Fibroblast of pulmonary artery (primary cell): ENCODE data around the gene ICAM4.
A peak's percentile ranks its signal among the peaks of the same experiment; 100 is the strongest.

Experiments
- DNase-seq: peaks from one replicate; pipeline ENCODE4 v3.0.0-alpha.2; 2010; ENCODE audit warnings: low read depth
- H3K4me3 ChIP-seq: replicated peaks from 2 replicates; pipeline ENCODE4 v1.5.1; 2011; ENCODE audit warnings: low read depth, mild to moderate bottlenecking, control low read depth, low read length, moderate library complexity
- CTCF ChIP-seq: IDR thresholded peaks from 2 replicates; pipeline ENCODE4 v1.5.1; 2011; ENCODE audit warnings: mild to moderate bottlenecking, control low read depth, low read length, inconsistent platforms; ENCODE audit errors: missing control alignments

Gene ICAM4

GRCh38 chr19:10288662-10289166, 2.0 kb downstream of the ICAM4 start:
- peak; percentile 40 for DNase-seq
- H3K4me3 ChIP-seq: peak overlapping the region; percentile 54
- no peak for TF ChIP-seq CTCF

GRCh38 chr19:10289167-10289835, 2.5 kb downstream of the ICAM4 start:
- peak overlapping the region; percentile 54 for H3K4me3 ChIP-seq
- peak; percentile 47 for DNase-seq
- no peak for TF ChIP-seq CTCF

- no peak for TF ChIP-seq CTCF
- DNase-seq: no peak
- peak within 1 kb of the TSS; percentile 54 for H3K4me3 ChIP-seq
Measured at GRCh38 chr19:10289836-10290356, 3.1 kb downstream of the ICAM4 start, which contains the start of gene ICAM5. Gene ICAM5, plus strand, starts transcription at chr19:10289952. Its CDS starts 92 bp downstream, at chr19:10290044.

GRCh38 chr19:10290357-10290875, 3.7 kb downstream of the ICAM4 start:
- TF ChIP-seq CTCF: no peak
- peak overlapping the region; percentile 54 for H3K4me3 ChIP-seq
- no peak for DNase-seq

- TF ChIP-seq CTCF: no peak
- H3K4me3 ChIP-seq: peak overlapping the region; percentile 54
- no peak for DNase-seq
Measured at GRCh38 chr19:10290876-10291553, 4.3 kb downstream of the ICAM4 start.

- TF ChIP-seq CTCF: no peak
- peak overlapping the region; percentile 54 for H3K4me3 ChIP-seq
- DNase-seq: no peak
Measured at GRCh38 chr19:10291554-10292205, 4.9 kb downstream of the ICAM4 start.
